Skin epidermis (tissue), 12 donors: ENCODE data around the gene NFKBIA.
"Not testable (repeated sequence)": the region's sequence is repeated elsewhere in the genome, so short reads cannot be mapped to it uniquely, and the experiment has no call there.

Source experiments
- H3K27ac ChIP-seq, 21 experiments: fragments of 200-600 bp; sonication (generic) in 11 of 21; one replicate each; pipeline ENCODE4 v1.5.0; 2020; ENCODE audit warnings: mild to moderate bottlenecking in 3 of 21, inconsistent platforms in 2 of 21, moderate library complexity in 2 of 21
- H3K4me3 ChIP-seq, 7 experiments: fragments of 200-600 bp; sonication (generic) in 2 of 7; one replicate each; pipeline ENCODE4 v1.5.0; 2020; ENCODE audit warnings: inconsistent platforms in 2 of 7, mild to moderate bottlenecking in 2 of 7, moderate library complexity in 1 of 7

The NFKBIA gene

DNA sequence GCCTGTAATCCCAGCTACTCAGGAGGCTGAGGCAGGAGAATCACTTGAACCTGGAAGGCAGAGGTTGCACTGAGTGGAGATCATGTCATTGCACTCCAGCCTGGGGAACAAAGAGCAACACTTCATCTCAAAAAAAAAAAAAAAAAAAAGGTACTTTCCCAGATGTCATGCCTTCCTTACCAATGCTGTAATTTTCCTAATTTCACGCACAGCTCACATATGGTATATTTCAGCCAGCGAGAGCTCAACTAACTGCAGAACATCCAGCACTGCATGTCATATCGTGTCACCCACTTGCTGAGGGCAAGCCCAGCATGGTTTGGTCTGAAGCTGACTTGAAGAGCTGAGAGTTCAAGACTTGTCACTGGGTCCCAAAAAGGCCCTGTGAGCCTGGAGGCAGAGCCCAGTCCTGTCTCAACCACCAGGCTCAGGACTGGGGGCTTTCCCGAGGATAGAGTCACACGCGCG is 29.0 kb downstream of the NFKBIA start:
- Histone ChIP-seq H3K4me3 (no peak overlapping the region), H3K27ac (peak overlapping the region in 9 of 21 experiments; percentile 9 to 65 (median 31))

DNA sequence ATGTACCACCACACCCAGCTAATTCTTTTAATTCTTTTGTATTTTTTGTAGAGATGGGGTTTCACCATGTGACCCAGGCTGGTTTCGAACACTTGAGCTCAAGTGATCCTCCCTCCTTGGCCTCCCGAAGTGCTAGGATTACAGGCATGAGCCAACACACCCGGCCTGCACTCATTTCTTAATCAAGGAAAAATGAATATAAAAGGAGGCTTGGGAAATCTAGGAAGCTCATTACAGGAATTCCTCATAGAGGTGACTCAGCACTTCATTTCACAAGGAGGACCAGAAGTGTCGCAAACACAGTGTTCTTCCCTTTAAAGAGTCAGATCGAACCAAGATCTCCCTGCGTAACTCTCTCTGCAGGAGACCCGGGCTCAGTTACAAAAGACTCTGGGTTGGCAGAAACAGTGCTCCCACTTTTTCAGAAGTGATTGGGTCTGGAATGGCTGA is 30.3 kb downstream of the NFKBIA start:
- H3K4me3 ChIP-seq = no peak overlapping the region
- peak overlapping the region in 14 of 21 experiments; percentile 21 to 73 (median 55) for H3K27ac ChIP-seq

DNA sequence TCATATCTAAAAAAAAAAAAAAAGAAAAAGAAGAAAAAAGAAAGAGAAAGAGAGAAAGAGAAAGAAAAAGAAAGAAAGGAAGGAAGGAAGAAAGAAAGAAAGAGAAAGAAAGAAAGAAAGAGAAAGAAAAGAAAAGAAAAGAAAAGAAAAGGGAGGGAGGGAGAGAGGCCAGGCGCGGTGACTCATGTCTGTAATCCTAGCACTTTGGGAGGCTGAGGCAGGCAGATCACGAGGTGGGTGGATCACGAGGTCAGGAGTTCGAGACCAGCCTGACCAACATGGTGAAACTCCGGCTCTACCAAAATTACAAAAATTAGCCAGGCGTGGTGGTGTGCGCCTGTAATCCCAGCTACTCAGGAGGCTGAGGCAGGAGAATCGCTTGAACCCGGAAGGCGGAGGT is 31.3 kb downstream of the NFKBIA start:
- not testable (repeated sequence) for H3K27ac ChIP-seq, H3K4me3 ChIP-seq

DNA sequence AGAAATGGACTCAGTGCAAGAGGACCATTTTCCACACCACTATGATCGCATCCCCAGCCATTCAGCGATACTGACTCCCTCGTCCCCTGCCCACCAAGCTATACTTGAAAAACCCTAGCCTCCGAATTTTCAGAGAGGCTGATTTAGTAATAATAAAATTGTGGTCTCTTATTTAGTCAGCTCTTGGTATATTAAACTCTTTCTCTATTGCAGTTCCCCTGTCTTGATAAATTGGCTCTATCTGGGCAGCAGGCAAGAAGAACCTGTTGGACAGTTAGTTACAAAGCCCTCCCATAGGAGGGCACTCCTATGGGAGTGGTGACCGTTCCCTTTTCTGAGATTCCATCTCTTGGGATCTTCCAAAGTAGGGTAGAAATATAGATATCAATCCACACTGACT is 33.6 kb downstream of the NFKBIA start:
- Histone ChIP-seq H3K27ac (peak overlapping the region in 2 of 21 experiments; percentile 42 to 93), H3K4me3 (no peak overlapping the region)

DNA sequence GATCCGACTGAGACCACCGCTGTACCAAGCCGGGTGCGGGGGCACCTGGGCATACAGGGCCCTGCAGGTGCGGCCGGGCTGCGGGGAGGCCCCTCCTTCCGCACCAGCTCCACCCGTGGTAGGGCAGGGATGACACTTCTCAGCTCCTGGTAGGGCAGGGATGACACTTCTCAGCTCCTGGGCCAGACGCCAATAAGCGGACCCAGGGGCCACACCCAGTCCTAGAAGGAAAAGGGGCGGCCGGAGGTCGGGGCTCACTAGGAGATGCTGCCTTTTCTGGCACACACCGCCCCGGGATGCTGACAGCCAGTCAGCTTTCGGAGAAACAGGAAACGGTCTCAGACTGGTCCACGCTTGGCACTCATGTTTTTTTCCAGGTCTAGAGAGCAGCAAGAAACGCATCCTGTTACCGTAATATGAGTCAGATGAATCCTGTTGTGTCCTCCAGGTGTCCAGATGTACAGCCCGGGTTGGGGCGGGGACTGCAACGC is 34.8 kb downstream of the NFKBIA start:
- Histone ChIP-seq H3K4me3 (no peak overlapping the region), H3K27ac (peak overlapping the region in 9 of 21 experiments; percentile 18 to 93 (median 58))

DNA sequence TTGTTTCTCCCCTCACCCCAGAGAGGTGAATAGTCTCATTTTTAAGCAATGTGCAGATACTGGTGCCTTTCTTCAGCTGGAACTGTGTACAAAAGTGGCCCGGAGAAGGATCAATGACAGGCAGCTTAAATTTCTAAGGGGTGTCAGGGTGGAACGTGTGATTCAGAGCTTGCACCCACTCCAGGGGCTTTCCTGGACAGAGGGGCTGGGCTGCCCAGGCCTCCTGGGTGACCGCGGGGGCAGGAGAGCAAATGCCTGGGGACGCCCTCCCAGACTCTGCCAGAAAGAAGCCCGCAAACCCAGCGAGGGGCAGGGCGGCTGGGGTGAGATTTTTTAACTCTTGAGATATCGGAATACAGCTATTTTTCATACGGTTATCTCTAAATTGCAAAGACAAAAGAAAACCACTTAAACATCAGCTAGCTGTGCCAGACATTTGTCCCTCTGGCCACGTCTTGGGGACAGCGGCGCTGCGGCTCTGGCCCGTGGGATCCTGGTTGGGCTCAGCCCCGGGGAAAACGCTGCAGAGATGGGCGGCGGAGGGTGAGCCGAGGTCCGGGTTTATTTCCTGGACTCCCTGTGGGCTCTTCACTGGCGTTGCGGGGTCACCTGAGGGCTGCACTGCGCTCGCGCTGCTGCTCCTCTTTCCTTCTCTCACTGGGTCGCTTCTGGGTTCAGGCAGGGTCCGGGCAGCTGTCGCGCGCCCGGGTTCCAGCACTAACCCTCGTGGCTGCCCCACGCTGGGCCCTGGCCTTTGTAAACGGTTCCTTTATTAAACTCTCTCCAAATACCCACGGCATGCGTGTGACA is 35.8 kb downstream of the NFKBIA start:
- Histone ChIP-seq H3K4me3 (no peak overlapping the region), H3K27ac (peak overlapping the region in 11 of 21 experiments; percentile 13 to 93 (median 62))

DNA sequence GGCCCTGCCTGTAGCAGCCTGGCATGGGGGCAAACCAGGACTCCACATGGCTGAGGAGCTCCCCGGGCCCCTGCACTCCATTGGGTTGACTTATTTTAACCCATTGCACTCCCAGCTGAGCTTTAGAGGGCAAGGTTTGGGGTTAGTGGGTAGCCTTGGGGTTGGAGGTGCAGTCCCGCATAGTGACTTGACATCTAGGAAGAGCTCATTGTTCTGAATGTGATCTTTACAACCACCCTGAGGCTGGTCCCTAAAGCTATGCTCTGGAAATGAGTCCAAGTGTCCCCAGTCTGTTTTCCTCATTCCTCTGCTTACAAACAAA is 36.4 kb downstream of the NFKBIA start:
- H3K4me3 ChIP-seq = no peak overlapping the region
- H3K27ac ChIP-seq = peak overlapping the region in 15 of 21 experiments; percentile 3 to 93 (median 78)

DNA sequence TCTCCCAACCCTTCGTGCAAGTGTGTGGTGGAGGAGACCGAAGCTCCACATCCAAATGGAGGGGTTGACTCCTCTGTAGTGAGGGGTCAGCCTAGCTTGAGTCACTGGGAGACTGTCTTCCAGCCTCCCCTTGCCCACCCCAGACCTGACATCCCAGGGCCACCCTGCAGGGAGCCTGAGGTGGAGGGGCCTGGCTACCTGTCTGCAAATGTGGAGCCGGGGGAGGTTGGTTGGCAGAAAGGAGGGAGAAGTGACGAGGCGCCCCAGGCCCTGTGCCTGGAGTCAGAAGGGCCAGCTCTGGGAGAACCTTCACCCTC is 37.5 kb downstream of the NFKBIA start:
- Histone ChIP-seq H3K4me3 (no peak overlapping the region), H3K27ac (peak overlapping the region in 17 of 21 experiments; percentile 3 to 94 (median 78))

DNA sequence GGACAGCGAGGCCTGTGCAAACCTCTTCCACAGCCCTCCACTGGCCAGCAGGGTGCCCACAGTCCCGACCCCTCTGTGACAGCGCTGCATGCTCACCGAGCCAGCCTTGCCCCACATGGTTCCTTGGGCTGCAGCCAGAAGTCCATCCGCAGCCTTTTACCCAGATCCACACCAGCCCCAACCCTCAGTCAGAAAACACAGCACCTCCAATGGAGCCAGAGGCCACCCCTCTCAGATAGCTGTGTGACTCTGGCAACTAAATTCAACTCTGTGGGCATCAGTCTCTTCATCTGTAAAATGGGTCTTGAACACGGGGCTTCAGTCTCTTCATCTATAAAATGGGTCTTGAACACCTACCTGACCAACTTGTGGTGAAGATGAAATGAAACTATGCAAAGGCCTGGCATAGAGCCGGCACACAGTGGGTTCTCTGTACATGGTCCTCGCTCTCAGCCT is 38.0 kb downstream of the NFKBIA start:
- Histone ChIP-seq H3K4me3 (no peak overlapping the region), H3K27ac (peak overlapping the region in 19 of 21 experiments; percentile 49 to 94 (median 79))

DNA sequence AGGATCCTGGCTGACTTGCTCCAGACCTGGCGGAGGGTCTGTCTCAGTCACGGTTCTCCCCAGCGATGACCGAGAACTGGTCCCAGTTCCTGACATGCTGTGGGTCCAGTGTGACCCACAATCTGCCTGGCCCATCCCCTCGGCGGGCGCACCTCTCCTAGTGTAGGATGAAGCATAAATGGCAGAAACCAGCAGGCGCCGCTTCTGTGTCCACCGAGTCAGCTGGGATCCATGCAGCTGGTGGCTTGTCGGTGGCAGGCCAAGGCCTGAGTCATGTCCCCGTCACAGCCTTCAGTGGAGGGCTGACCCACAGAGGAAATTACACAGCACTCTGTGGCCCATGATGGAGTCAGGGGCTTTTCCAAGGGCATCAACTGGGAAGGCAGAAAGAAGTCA is 38.5 kb downstream of the NFKBIA start:
- Histone ChIP-seq H3K27ac (peak overlapping the region in 20 of 21 experiments; percentile 31 to 94 (median 78)), H3K4me3 (no peak overlapping the region)

DNA sequence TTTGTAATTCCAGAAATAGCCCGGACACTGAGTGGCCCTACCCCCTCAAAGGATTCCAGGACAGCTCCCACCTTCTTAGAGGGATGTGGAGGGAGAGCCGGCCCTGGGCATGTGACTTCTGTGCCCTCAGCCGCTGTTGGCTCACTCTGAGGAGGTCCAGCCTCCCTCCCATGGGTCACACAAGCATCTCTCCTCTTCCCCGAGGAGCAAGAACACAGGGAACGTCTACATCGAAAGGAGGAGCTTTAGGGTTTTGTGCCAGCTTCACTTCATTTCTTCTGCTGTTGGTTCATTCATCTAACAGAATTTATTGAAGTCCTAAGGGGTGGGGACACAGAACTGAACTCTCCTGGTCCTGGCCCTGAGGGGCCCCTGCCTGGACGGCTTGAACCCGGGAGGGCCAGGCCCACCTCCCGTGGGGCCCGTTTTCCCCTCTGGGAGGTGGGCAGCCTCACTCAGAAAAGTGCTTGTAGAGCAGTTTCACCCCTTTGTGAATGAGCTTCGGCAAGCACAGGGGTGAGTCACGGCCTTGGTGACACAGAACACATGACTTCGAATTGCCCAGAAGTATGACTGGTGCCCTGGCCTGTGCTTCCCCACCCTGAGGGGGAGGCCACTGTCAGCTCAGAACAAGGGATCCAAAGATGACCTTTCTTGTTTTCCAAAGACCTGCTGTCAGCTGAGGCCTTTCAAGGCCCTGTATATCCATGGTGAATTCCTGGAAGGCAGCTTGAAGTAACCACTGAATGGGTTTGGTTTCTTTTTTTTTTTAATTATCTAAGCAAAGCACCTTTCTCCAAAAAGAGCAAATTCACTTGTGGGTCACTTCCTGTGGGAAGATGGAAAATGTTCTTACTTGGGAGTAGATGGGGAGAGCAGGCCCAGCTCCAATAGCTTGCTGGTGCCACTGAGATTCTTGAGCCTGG is 39.2 kb downstream of the NFKBIA start:
- H3K27ac ChIP-seq = peak overlapping the region in 20 of 21 experiments; percentile 31 to 94 (median 78)
- H3K4me3 ChIP-seq = no peak overlapping the region

DNA sequence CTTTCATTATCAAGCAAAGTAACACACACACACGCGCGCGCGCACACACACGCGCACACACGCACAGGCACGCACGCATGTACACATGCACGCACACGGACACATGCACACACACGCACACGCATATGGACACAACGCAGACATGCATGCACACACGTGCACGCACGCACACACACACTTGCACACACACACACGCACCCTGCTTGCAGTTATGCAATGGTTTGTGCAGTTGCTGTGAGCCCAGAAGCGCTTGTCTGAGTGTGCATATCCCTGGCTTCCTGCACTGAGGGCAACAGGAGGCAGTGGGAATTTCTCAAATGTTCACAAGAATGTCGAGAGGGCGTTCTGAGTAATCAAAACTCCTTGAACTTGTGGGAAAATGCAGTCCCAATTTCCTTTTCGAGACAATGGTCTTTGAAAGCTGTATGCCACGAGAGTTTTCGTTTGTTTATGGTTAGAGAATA is 41.6 kb downstream of the NFKBIA start:
- Histone ChIP-seq H3K4me3 (no peak overlapping the region), H3K27ac (peak overlapping the region in 2 of 21 experiments; percentile 35 to 37)

DNA sequence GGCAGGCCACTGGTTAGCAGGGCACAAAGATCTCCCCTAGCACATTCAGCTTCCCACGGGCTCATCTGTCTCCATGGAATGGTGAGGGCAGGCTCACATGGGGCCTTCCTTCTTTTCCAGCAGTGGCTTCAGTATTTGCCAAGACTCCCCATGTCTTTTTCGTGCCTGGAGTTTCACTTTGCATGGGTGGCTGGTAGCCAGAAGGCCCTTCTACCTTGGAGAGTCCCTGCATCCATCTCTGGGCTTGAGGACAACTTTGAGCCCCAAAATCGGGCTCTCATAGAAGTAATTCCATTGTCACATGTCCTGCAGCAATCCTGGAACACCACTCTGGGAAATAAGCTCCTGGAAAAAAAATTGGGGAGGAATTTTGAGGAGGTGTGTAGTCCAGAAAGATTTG is 42.1 kb downstream of the NFKBIA start:
- no peak overlapping the region for H3K27ac ChIP-seq
- no peak overlapping the region for H3K4me3 ChIP-seq

DNA sequence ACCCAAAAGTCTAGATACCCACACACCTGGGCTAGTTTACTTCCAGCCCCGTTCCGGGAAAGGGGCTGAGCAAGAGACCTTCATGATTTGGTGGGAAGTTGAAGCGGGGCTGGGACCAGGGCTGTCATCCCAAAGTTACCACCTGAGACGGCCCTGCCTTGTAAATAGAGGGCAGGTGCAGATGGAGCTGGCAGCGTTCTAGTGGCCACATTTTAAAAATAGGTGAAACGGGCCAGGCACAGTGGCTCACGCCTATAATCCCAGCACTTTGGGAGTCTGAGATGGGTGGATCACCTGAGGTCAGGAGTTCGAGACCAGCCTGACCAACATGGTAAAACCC is 43.4 kb downstream of the NFKBIA start:
- Histone ChIP-seq H3K4me3 (no peak overlapping the region), H3K27ac (no peak overlapping the region)

DNA sequence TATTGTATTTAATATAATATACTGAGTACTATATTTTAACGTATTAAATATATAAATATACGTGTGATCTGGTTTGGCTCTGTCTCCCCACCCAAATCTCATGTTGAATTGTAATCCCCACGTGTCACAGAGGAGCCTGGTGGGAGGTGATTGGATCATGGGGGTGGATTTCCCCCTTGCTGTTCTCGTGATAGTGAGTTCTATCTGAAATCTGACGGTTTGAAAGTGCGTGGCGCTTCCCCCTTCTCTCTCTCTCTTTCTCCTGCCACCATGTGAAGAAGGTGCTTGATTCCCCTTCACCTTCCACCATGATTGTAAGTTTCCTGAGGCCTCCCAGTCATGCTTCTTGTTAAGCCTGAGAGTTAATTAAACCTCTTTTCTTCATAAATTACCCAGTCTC is 44.9 kb downstream of the NFKBIA start:
- H3K4me3 ChIP-seq, H3K27ac ChIP-seq: not testable (repeated sequence)

DNA sequence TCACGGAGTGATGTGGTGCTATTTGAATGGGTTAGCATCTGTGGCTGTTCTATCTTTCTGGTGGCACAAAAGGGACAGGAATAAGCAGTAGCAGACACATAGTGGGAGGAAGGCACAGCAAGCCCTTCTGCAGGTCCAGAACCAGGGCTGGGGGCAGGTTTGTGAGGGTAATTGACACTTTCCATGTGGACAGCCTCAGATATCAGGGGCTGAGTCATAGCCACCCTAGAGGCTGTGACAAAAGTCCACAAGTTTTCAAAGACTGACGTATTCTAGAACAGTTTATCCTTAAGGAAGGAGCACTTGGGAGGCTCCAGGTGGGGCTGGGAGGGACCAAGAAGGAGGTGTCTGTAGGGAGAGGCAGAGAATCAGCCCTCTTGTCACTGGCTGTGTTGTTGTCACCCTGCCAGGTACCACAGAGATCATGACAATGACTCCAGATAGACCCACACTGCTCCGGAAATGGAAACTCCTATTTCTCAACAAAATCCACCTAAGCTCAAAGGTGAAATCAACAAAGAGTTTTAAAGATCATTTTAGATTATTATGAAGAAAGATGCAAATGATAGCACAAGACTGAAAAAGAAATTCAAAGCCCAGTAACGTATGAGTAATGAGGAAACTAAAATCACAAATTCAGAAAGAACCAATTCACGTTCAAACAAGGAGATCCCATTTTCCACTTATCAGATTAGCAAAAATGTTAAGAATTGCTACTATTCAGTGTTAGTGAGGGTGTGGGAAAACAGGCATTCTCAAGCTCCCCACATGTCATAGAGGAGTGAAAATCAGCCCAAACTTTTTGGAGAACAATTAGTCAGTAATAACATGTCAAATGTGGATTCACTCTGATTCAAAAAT is 48.3 kb downstream of the NFKBIA start:
- H3K27ac ChIP-seq = peak overlapping the region in 2 of 21 experiments; percentile 3 to 31
- H3K4me3 ChIP-seq = no peak overlapping the region

DNA sequence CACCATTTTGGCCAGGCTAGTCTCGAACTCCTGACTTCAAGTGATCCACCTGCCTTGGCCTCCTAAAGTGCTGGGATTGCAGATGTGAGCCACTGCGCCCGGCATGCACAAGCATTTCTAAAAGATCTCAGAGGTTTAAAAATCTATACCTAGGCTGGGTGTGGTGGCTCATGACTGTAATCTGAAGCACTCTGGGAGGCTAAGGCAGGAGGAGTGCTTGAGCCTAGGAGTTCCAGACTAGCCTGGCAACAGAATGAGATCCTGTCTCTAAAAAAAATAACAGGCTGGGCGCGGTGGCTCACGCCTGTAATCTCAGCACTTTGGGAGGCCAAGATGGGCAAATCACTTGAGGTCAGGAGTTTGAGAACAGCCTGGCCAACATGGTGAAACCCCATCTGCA is 49.3 kb downstream of the NFKBIA start:
- not testable (repeated sequence) for H3K27ac ChIP-seq, H3K4me3 ChIP-seq

DNA sequence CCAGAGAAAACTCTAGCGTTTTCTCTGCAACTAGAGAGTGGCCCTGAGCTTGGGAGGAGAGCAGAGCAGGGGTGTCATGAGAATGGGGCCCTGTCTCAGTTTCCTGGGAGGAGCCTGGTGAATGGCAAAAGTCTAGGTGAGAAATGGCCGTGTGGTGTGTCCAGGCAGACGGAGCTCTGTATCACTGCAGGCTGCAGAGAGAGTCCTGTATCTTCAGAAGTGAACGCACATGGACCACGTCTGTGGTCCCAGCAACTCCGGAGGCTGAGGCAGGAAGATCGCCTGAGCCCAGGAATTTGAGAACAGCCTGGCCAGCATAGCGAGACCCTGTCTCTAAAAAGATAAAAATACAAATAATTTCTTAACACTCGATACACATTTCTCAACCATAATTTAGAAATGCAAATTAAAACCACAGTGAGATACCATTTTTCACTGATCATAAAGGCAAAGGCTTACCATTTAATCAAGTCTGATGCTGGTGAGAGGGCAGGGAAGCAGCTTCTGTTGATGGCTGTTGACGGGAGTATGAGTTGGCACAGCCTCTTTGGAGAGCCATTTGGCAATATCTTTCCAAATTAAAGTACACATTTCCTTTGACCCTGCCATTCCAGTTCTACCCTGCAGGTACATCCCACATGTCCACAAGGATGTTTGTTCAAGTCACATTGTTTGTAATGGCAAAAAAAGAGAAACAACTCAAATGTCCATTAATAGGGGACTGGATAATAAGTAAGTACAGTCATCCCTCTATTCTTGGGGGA is 51.0 kb downstream of the NFKBIA start:
- no peak overlapping the region for H3K4me3 ChIP-seq
- H3K27ac ChIP-seq = no peak overlapping the region
